Peyer's patch (tissue), 4 donors: ENCODE measurements around the gene ADAMTS14. TPM values are rescaled to one million over a fixed set of nuclear protein-coding genes. Genes with fewer than 3 reads are reported as not detected.
A peak's percentile ranks its signal among the peaks of the same experiment; 100 is the strongest.

Experiments used
- DNase-seq, 3 donors: peaks; one replicate each; pipeline ENCODE4 v3.0.0-alpha.2; 2017 to 2019
- H3K27ac ChIP-seq, 4 donors: fragments of 200-600 bp; sonication (generic); one replicate each; pipeline ENCODE4 v1.5.1; 2016 to 2019
- H3K27me3 ChIP-seq, 2 donors: fragments of 200-600 bp; sonication (generic); one replicate each; pipeline ENCODE4 v1.5.1; 2019
- H3K36me3 ChIP-seq, 3 donors: fragments of 200-600 bp; sonication (generic); one replicate each; pipeline ENCODE4 v1.5.1; 2016 to 2019
- H3K4me1 ChIP-seq, 4 donors: fragments of 200-600 bp; sonication (generic); one replicate each; pipeline ENCODE4 v1.5.1; 2016 to 2019
- H3K4me3 ChIP-seq, 4 donors: fragments of 200-600 bp; sonication (generic); 1 replicate in 3 of 4; 2 replicates in 1 of 4; pipeline ENCODE4 v1.5.1; 2016 to 2019; ENCODE audit warnings: mild to moderate bottlenecking in 1 of 4
- H3K9me3 ChIP-seq, 4 donors: fragments of 200-600 bp; sonication (generic); one replicate each; pipeline ENCODE4 v1.5.1; 2016 to 2019; ENCODE audit warnings: mild to moderate bottlenecking in 1 of 4
- POLR2A ChIP-seq, 2 donors: fragments of 450-650 bp; IDR thresholded peaks; one replicate each; pipeline ENCODE4 v1.5.1; 2017; ENCODE audit warnings: antibody characterized with exemption in 2 of 2, mild to moderate bottlenecking in 2 of 2, moderate library complexity in 2 of 2
- total RNA-seq, 4 donors: library from RNA; depleted of rRNA; stranded (reverse); fragments of >200 nt; gene quantifications; one replicate each; pipeline ENCODE4 v1.1.0, GENCODE V29; 2016
- TF ChIP-seq, protein P1 (sequence below), 6 experiments: fragments of 450-650 bp in 4 of 6; fragments of 200-600 bp in 2 of 6; sonication (generic) in 1 of 6; IDR thresholded peaks; one replicate each; pipeline ENCODE4 v1.5.1; 2017 to 2019; ENCODE audit warnings: antibody characterized with exemption in 6 of 6, mild to moderate bottlenecking in 3 of 6, moderate library complexity in 1 of 6

The ADAMTS14 gene
- total RNA-seq, 4 donors from 2014 or later: 2.3 to 10.7 (median 4.2) TPM

GRCh38 chr10:70736525-70736924 is 64.2 kb downstream of the ADAMTS14 start:
- Histone ChIP-seq H3K4me3 (no peak overlapping the region), H3K9me3 (no peaks in the 10 kb centered on the region), H3K27me3 (no peaks in the 10 kb centered on the region), H3K4me1 (peaks cover 0 to 45% (median 2%) of the 10 kb centered on the region in 4 donors), H3K36me3 (no peaks in the 10 kb centered on the region), H3K27ac (peak overlapping the region in 2 of 4 donors; percentile 82 to 95)
- DNase-seq: peak in 2 of 3 donors; percentile 59 to 80
- TF ChIP-seq, protein P1, sequence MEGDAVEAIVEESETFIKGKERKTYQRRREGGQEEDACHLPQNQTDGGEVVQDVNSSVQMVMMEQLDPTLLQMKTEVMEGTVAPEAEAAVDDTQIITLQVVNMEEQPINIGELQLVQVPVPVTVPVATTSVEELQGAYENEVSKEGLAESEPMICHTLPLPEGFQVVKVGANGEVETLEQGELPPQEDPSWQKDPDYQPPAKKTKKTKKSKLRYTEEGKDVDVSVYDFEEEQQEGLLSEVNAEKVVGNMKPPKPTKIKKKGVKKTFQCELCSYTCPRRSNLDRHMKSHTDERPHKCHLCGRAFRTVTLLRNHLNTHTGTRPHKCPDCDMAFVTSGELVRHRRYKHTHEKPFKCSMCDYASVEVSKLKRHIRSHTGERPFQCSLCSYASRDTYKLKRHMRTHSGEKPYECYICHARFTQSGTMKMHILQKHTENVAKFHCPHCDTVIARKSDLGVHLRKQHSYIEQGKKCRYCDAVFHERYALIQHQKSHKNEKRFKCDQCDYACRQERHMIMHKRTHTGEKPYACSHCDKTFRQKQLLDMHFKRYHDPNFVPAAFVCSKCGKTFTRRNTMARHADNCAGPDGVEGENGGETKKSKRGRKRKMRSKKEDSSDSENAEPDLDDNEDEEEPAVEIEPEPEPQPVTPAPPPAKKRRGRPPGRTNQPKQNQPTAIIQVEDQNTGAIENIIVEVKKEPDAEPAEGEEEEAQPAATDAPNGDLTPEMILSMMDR (IDR thresholded peaks at IDR 0.05): no peak
- no peak for TF ChIP-seq POLR2A (IDR thresholded peaks at IDR 0.05)

DNA sequence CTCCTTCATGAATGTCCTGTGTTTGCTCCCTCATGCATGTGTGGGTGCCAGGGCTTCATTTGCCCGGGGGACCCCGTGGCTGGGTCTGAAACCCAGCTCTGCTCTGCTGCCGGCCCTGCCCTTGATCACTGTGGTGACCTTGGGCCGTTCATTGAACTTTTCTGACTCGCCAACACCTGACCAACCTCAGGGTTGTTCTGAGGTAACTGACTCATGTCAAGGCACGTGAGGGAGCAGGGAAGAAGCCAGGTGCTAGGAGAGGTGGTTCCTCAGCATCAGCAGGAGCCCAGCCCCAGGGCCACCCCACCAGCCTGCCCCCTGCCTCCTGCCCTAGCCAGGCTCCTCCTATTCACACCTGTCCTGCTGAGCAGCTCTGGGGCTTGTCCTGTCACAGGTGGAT is 64.9 kb downstream of the ADAMTS14 start:
- Histone ChIP-seq H3K27me3 (no peaks in the 10 kb centered on the region), H3K4me1 (peaks cover 0 to 52% (median 2%) of the 10 kb centered on the region in 4 donors), H3K27ac (peak overlapping the region in 2 of 4 donors; percentile 82 to 95), H3K9me3 (no peaks in the 10 kb centered on the region), H3K4me3 (no peak overlapping the region), H3K36me3 (no peaks in the 10 kb centered on the region)
- peak in 2 of 3 donors; percentile 73 to 77 for DNase-seq
- no peak for TF ChIP-seq POLR2A (IDR thresholded peaks at IDR 0.05)
- TF ChIP-seq, protein P1 (IDR thresholded peaks at IDR 0.05): peak in 1 of 6 experiments; percentile 2

DNA sequence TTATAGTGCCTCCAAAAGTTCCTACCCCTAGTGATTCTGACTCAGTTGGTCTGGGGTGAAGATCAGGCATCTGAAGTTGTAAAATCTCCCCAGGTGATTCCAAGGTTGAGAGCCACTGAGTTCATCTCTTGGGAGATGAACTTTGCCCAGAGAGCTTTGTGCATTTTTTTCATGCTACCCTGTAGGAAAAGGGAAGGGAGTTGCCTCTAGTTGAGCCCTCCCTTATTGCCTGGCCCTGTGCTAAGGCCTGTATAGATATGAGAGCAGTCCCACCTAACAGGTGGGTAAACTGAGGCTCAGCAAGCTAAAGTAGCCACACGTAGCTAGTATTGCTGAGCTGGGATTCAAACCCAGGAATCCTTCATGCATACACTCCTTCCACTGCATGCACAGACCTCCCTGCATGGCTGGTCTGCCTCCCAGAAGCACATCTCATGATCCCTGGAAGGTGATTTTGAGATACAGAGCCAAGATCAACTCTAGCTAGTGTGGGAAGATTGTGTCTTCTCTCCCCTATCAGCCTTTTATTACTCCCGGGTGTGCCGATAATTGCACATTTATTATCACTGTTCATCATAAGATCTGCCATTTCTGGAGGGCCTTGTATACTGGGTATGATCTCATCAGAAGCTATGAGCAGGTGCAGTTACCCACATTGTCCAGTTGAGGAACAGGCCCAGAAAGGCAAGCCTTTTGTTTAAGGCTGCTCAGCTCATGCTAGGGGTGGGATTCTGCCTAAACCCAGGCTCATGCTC is 65.9 kb downstream of the ADAMTS14 start:
- peak overlapping the region in 2 of 4 donors; percentile 82 to 95 for H3K27ac ChIP-seq
- H3K4me1 ChIP-seq: peaks cover 0 to 60% (median 4%) of the 10 kb centered on the region in 4 donors
- no peaks in the 10 kb centered on the region for H3K27me3 ChIP-seq
- TF ChIP-seq, protein P1 (IDR thresholded peaks at IDR 0.05): peak in 4 of 6 experiments; percentile 34 to 77 (median 74)
- no peak for TF ChIP-seq POLR2A (IDR thresholded peaks at IDR 0.05)
- H3K9me3 ChIP-seq: no peaks in the 10 kb centered on the region
- no peaks in the 10 kb centered on the region for H3K36me3 ChIP-seq
- H3K4me3 ChIP-seq: no peak overlapping the region
- peak in 1 of 3 donors; percentile 58 for DNase-seq

GRCh38 chr10:70738761-70739121 is 66.4 kb downstream of the ADAMTS14 start:
- no peak for TF ChIP-seq POLR2A (IDR thresholded peaks at IDR 0.05)
- TF ChIP-seq, protein P1 (IDR thresholded peaks at IDR 0.05): no peak
- Histone ChIP-seq H3K27ac (peak overlapping the region in 2 of 4 donors; percentile 82 to 95), H3K4me1 (peaks cover 0 to 66% (median 6%) of the 10 kb centered on the region in 4 donors), H3K36me3 (no peaks in the 10 kb centered on the region), H3K4me3 (no peak overlapping the region), H3K9me3 (no peaks in the 10 kb centered on the region), H3K27me3 (no peaks in the 10 kb centered on the region)
- no peak for DNase-seq

DNA sequence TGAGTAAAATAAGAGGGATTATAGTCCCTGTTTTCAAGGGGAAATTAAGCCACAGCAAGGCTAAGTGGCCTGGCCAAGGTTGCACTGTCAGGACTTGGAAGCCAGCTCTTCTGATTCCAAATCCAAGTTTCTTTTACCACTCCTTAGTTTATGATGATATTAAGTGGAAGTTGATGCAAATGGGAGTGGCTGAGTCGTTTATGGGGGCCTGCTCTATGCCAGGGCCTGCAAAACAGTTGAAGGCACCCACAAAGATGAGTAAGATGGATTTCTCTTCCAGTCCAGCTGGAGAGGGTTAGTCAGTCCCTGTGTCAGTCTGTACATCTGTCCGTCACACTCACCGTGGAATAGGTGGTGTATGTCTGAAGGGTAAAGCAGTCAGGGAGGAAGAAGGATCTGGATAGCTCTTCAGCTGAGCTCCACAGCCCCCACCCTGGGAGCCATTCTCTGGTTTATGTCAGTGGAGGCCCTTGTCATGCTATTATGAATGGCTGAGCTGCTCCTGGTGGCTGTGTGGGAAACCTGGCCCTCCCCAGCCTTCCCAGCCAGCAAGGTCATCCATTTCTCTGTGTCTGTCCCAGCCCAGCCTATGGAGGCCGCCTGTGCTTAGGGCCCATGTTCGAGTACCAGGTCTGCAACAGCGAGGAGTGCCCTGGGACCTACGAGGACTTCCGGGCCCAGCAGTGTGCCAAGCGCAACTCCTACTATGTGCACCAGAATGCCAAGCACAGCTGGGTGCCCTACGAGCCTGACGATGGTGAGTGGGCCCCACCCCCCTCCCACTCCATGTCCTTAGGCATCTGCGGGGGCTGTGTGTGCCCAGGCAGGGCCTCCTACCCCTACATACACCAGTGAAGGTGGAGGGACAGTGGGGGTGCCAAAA is 68.3 kb downstream of the ADAMTS14 start:
- Histone ChIP-seq H3K4me1 (peaks cover 0 to 66% (median 6%) of the 10 kb centered on the region in 4 donors), H3K27ac (peak overlapping the region in 1 of 4 donors; percentile 16), H3K27me3 (no peaks in the 10 kb centered on the region), H3K4me3 (no peak overlapping the region), H3K36me3 (no peaks in the 10 kb centered on the region), H3K9me3 (no peaks in the 10 kb centered on the region)
- no peak for DNase-seq
- TF ChIP-seq, protein P1 (IDR thresholded peaks at IDR 0.05): no peak
- TF ChIP-seq POLR2A (IDR thresholded peaks at IDR 0.05): no peak
